Fibroblast of skin of right quadriceps (primary cell): ENCODE measurements around the gene SPTB.

Experiments used
- DNase-seq: peaks from one replicate; pipeline ENCODE4 v3.0.0-alpha.2; 2013

SPTB gene

GRCh38 chr14:64848239-64848638 is 31.5 kb downstream of the SPTB start:
- DNase-seq, result no peak

GRCh38 chr14:64846319-64846718 is 33.4 kb downstream of the SPTB start:
- no peak for DNase-seq

DNA sequence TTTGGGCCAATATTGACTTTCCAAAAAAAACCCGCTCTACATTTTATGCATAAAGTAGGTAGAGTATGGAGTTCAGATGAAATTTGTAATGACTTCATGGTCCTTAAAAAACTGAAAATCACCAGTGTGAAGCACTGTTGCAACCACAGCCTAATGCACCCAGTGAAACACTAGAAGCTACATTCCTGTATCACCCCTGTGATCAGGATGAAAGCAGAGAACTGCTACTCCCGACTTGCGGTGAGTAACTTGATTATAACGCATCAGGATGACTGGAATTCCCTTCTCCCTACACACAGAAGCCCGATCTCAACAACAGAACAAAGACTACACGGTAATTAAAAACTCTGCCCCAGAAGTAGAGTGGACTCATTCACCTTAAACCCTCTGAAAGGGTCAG is 33.8 kb downstream of the SPTB start:
- peak; percentile 67 for DNase-seq

DNA sequence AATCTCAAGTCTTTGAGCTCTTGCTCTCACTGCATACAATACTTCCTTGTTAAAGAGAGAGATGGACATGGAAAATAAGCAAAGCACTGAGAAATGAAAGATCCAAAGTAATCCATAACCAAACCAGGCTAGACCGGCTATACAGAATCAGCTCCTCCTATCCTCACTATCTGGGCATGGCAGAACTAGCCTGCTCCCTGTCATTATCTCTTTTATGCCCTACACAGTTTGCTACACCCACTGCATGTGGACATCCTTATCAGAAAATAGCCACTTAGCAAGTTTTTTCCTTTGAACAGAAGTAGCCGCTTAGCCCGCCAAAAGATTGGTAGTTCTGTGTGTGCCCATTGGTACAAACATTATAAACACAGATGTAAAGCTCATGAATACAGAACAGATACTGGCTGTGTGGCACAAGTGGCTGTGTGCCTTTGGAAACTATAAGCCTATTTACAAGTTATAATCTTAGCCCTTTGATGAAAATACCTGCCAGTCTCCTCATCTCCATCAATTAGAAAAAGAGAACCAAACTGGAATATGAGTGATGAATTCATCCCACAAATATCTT is 34.7 kb downstream of the SPTB start:
- DNase-seq, result no peak

GRCh38 chr14:64844272-64844671 is 35.4 kb downstream of the SPTB start:
- no peak for DNase-seq

GRCh38 chr14:64843548-64843947 is 36.2 kb downstream of the SPTB start:
- no peak for DNase-seq

DNA sequence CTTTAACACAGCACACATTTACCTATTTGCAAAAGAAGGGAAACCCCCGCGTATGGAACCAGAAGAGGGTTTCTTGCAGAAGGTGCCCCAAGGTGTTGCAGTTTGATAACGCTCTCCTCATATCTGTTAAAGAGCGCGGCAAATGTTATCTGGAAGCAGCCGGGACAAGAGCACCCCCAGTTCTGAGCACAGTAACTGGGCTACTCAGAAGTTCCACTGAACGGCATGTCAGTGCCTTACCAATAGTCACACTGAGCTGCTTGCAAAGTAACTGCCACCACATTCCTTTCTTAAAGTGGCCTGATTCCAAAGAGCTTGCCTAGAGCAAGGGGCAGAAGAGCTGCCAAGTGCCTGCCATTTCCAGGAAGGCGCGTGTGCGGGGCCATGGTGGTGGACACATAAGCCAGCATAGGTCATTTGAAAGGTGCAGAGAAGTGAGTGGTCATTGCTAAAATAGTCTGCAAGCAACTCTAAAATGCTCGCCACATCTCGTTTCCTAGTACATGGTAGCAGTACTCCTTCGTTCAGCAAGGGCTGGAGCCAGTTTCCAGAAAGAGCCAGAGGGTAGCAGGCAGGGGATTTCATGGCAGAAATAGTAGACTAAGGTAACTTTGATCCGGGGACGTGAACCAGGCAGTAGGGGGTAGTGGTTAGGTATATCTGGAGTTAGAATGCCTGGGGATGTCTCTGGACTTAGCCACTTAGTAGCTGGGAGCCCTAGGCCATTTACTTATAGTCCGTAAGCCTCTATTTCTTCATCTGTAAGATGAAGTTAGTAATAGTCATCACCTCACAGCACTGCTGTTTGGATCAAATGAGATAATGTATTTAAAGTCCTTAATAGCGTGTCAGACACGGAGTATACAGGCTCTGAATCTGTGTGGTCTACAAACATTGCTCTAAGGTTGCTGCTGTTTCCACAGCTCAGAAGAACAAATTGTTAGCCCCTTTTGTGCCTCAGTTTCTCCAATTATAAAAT is 37.6 kb downstream of the SPTB start:
- no peak for DNase-seq

DNA sequence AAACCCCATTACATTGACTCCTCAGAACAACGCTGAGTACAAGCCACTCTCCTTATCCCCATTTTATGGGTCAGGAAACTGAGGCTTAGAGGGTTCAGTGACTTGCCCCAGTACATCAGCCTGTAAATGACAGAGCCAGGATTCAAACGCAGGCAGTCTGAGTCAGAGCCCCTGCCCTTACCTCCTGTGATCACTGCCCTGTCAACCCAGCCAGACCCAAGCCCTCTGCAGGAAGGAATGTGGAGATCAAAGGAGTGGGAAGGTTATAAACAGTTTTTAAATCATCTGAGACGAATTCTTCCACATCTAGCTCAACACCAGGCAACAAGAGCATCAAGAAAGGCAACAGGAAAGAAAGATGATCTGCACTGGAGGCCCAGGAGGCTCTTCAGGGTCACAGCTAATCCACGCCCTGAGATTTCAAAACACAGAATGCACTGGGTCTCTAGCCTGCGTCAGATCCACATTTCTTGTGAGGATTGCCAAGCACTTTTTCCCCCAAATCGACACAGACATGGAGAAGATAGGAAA is 38.5 kb downstream of the SPTB start:
- DNase-seq, result peak; percentile 67

DNA sequence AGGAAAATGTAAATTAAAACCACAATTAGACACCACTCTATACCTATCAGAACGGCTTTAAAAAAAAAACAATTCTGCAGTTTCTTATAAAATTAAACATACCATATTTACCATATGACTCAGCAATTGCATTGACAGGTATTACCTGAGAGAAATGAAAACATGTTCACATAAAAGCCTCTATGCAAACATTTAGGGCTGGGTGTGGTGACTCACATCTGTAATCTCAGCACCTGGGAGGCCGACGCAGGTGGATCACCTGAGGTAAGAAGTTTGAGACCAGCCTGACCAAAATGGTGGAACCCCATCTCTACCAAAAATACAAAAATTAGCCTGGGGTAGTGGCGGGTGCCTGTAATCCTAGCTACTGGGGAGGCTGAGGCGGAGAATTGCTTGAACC is 41.1 kb downstream of the SPTB start:
- no peak for DNase-seq

DNA sequence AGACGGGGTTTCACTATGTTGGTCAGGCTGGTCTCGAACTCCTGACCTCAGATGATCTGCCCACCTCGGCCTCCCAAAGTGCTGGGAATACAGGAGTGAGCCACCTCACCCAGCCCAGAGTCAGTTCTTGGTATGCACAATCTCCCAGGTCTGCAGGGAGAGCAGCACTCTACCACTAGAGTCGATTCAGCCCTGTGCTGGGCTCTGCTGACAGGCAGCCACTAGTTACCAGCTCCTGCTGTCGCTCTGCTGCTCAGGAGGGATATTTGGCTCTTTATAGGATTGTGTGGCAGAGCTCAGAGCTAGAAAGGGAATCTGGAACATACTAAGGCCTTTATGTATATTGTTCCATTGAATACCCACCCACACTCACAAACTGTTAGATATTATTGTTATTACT is 44.3 kb downstream of the SPTB start:
- DNase-seq, result no peak

DNA sequence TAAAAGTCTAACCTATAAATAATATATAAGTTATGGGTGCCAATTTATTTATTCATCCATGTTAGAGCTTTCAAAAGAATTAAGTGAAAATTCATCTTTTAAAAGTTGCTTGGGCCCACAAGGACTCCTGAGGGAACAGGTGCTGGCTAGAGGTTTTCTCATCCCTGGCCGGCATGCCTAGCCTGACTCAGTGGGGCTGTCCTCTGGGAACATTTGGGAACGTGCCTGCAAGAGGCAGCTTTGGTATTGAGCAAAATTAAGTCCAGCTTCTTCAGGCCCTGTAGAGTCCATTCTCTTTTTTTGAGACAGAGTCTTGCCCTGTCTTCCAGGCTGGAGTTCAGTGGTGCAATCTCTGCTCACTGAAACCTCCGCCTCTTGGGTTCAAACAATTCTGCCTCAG is 44.7 kb downstream of the SPTB start:
- DNase-seq, result no peak

- no peak for DNase-seq
Measured at GRCh38 chr14:64831419-64831818, 48.3 kb downstream of the SPTB start.

- DNase-seq, result no peak
Measured at GRCh38 chr14:64830961-64831360, 48.7 kb downstream of the SPTB start.

DNA sequence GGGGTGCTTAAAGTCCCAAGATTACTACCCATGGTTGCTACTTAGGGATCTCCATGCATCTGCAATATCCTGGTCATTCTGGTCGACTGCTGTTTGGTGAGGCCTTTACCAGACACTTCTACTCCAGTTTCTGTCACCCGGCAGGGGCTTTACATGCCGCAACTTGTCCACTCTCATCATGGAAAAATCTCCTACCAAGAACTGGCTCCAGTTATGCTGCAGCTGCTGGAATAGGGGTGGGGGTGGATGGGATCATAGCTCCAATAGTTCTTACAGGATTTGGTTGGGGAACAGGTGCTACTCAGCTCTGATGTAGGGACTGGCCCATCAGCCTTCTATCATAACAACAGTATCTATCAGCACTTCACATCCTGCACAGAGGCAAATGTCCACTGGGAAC is 51.6 kb downstream of the SPTB start:
- no peak for DNase-seq

- no peak for DNase-seq
Measured at GRCh38 chr14:64826845-64827244, 52.9 kb downstream of the SPTB start.

DNA sequence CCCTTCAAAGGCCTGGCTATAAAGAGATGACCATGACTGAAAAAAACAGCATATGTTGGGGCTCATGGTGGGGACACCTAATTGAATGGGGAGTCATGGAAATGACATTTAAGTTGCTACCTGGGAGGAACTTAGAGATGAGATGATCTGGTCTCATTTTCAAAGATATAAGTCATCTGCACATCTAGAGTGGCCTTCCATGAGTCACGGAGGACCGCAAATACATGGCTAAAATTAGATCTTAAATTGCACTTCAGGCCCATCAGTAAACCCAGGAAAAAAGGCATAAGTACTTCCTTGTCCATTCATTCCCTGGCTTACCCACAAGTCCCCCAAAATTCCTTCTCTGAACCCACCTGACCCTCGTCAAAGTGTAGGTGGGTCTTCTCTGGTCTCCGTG is 53.4 kb downstream of the SPTB start:
- no peak for DNase-seq

DNA sequence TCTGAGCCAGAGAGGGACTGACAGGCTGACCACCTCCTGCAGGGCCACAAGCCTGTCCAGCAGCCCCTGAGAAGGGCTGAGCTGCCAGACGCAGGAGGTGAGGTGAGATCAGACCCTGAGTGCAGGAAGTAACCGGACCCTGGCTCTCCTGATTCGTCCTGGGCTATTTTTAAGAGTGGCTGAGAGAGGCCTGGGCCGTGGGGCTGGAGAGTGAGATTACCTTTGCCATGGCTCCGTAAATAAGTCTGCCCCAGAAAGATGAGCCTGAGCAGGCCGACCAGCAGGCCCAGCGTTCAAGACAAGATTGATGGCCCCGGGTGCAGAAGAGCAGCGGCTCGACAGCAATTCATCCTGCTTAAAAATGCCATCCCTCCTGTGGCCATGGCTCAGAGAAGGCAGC is 54.2 kb downstream of the SPTB start:
- DNase-seq, result no peak

DNA sequence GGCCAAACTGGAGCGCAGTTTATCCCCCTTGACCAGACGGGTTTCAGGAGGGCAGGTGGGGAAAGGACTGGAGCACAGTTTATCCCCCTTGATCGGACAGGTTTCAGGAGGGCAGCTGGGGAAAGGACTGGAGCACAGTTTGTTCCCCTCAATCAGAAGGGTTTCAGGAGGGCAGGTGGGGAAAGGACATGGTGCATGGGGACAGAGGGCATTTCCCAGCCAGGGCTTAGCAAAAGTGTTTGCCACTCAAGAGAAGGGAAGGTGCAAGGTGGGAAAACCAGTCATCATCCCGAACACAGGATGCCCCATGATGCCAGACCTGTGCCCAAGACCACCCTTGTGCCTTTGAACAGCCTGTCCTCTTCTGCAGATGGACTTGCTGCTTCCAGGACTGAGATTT is 54.7 kb downstream of the SPTB start:
- DNase-seq, result no peak

DNA sequence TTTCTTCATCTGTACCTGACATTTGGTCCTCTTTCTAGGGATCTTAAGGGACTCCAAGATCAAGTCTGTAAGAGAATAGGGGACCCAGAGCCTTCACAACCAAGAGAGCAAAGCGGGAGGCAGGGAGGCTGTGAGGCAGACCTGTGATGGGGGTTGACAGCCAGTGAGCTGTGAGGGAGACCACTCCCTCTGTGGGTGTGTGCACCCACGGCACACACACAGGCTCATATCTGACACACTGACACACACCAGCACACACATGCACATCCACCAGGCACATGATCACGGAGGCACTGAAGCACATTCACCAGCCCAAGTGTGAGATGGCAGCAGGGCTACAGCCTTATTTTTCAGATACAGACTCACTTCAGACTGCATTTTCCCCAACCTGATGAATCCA is 55.2 kb downstream of the SPTB start:
- no peak for DNase-seq

DNA sequence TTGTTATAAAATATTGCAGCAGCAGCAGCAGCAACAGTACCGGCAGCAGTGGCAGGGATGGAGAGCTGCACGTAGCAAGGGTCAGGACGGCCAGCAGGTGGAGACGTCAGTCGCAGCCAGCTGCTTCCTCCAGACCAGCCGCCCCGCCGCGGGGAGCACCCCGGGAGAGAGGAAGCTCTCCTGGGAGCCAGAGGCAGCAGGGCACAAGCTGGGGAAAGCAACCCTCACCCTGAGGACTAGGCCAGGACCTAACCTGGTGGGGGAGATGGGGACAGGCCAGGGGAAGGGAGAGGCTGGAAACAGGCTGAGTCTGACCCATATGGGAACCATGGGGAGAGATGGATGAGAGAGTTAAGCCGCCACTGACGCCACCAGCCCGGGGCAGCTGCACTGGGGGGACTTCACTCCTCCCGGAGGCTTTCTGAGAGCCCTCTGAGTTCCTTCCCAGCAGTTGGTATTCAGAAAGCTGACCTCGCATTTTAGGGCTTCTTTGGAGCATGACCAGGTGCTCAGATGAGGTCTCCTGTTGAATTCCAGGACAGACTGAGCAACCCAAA is 56.3 kb downstream of the SPTB start:
- peak; percentile 58 for DNase-seq

- DNase-seq, result peak; percentile 31
Measured at GRCh38 chr14:64821651-64822050, 58.1 kb downstream of the SPTB start.

DNA sequence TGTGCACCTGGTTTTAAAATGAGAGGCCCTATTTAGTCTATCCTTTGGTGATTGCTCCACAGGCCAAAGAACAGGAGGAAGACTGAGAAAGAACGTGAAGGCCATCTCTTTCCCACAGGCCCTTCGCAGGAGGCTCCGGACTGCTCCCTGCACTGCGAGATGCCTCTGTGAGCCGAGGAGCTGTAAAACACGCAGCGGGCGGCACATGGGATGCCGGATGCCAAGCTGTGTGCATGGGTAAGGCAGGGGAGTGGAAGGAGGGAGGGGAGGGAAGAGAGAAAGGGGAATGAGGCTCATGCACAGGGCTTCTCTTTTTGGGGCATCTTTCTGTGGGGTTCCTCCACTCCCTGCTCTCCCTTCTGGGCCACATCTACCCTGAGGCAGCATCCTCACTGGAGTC is 61.6 kb downstream of the SPTB start:
- DNase-seq, result no peak

DNA sequence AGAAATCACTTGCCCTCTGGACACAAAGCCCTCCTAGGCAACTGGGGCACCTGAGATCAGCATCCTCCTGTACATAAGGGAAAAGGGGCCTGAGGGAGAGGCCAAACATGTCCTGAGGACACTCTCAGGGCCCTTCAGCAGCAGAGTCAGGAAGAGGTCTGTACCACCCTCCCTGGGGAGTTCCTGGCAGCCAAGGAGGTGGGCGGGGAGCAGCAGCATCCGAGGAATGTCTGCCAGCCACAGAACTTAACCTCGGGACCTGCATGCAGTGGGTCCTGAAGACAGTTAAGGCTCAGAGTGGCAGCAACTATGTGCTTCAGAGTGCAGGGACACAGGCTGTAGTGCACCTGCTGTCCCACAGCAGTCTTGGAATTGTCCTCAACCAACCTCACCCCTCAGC is 62.1 kb downstream of the SPTB start:
- DNase-seq, result peak; percentile 22

DNA sequence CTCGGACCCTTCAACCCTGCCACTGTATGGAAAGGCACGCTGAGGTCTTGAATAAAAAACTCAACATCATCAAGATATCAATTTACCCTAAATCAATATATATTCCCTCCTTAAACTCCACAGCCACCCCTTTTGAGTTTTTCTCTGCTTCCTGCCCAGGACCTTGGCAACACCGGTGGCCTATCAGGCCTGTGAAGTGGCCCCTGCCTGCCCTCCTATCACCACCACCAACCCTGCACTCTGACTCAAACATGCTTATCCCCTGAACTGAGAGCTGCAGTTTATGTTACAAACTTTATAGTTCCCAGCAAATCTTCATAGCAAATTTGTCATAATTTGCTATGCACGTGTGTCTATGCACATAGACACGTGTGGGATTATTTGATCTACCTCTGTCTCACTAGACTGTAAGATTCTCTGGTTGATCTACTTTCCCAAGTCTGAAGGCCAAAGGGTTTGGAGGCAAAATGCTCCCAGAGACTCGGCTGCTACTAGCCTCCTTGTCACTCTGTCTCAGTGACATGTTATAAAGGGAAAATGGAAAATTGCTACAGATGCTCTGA is 63.4 kb downstream of the SPTB start:
- DNase-seq, result no peak
